GM21526 (cell line): ENCODE measurements around the gene CRY2.

Experiments used
- ATAC-seq: cut with Tn5 transposase; IDR thresholded peaks from one replicate; pipeline ENCODE4 v1.9.1; 2021; ENCODE audit warnings: moderate library complexity; ENCODE audit not compliant: unreplicated experiment, low FRiP score

Gene CRY2

DNA sequence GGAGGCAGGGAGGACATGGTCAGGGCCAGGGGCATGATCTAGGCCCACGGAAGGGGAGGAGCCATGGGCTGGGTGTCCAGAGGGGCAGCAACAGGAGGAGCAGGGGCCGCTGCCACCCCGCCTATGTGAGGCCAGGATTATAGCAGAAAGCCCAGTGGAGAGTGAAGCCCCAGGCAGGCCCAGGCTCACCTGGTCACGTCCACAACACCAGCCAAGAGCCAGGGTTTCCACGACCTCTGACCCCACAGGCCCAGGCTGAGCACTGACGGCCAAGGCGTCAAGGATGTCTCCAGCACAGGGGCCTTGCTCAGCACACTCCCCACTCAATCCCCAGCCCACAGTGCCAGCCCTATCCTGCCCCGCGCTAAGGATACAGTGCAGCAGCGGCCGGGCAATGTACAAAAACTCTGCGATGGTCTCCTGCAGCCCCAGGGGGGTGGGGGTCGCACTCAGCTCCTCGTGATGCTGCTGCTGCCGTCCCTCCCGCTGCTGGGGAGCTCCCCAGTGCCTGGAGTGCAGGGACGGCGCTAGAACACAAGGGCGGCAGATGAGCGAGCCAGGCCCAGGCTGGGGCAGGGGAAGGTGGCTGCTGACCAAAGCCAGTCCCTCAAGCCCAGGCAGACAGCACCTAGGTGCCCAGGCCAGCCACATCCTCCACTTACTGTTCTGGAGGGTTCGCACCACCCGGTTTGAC is 66.8 kb downstream of the CRY2 start:
- ATAC-seq = no peak

DNA sequence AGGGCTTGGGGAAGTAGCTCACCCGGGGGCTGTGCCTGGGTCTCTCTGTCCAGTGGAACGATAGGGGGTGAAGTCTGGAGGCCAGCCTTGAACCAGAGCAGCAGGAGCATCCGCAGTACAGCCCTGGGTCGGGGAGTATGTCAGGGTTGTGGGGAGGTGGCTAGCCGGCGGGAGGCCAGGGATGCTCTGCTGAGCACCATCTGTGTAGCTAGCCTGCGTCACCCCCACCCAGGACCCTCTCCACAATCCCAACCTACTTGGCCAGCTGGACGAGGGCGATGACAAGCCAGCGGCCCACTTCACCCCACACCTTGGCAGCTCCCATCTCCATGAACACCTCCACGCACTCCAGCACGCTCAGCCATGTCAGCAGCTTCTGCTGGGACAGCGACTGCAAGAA is 68.2 kb downstream of the CRY2 start:
- no peak for ATAC-seq

DNA sequence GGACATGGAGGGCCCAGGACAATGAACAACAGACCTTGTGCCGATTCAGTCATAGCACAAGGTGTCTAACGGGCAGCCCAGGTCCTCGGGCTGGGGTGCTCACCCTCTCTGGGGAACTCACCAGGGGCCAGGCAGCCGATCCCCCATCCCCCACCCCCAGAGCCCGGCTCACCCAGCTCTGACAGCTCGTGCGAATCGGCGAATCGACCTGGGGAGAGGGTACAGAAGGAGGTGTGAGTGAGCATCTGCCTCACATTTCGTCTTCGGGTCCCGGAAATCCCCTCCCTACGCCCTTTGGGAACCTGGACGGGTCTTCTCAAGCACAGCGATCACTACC is 70.0 kb downstream of the CRY2 start:
- ATAC-seq = no peak

DNA sequence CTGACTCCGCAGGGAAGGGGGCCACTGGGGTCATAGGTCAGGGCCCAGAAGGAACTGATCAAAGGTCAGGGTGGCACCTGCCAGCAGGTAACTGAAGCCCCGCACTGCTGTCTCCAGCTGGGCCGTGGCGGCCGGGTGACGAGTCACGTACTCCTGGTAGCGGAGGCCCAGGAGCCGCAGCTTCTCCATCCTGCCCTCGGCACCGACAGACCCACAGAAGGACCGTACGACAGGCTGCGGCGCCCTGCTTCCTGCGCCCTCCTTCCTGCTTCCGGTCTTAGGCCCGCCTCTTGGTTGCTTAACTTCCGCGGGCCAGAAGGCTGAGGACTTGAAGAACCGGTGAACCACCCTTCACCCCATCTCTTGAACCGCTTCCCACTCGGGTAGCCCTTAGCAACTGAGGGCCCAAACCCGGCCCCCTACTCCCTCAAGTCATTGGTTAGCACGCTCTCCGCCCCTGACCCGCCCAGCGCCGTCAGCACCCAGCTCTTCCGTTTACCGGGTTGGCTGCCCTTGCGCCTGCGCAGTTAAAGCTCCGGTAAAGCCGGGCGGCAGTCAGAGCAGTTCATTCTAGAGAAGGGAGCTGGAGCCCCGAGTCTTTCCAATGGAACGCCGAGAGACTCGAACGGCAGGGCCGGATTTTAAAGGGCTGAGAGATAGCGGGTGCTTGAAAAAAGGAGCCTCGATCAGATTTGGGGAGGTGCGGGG is 70.5 kb downstream of the CRY2 start, which contains the start of gene PEX16:
Gene PEX16 (minus strand): TSS at position 255 of the 708 bp plus-strand sequence. CDS start 66 bp downstream, at position 189.
- ATAC-seq = peak; percentile 79

DNA sequence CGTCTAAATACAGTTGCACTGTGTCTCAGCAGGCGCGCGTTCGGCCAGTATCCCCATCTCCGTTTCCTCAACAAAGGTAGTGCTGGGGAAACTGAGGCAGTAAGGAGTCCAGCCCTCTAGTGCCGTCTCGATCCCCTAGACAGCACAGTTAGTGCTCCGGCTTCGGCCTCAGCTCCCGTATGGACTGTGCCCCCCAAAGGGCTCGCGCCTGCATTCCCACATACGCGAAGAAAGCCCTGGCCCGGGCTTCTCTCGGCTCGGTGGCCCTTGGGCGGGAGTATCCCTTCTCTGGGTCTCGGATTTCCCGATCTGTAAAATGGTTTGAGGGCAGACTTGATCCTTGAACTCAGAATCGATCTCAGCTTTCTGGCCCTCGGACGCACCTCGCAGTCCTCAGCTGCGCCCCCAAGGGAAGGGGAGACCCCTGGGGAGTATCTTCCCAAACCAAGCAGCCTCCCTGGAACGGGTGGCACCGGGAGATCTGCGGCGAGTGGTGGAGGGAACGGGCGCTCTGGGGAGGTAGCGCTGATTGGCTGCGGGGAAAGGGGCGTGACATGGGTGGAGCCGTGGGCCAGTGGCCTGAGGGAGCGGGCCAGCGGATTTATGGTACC is 71.2 kb downstream of the CRY2 start:
- peak; percentile 36 for ATAC-seq

DNA sequence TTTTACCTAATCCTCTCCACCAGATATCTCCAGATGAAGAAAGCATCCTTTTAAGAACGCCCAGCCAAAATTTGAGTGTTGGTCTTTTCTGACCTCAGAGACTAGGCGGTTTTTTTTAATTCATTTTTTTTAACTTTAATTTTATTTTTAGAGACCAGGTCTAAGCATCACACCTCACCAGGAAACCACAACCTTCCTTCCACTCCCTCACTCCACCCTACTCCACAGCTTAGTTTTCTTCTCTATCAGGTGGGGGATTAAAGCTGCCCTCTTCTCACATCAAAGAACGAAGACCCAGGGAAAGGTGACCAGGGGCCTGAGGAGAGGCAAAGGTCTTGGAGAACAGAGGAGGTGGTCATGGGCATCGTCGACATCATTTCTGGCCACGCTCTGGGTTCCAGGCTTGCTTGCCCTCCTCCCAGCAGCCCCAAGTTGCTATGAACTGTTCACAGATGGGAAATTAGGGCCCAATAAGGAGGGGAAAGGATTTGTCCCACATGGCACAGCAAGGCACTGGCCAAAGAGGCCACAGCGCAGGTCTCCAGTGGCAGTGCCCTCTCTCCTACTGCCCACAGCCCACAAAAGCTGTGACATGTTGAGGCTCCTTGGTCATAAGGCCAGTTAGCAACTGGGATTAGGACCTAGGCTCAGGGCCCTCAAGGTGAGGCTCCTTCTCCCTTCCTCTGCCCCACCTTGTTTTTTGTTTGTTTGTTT is 71.8 kb downstream of the CRY2 start:
- no peak for ATAC-seq

DNA sequence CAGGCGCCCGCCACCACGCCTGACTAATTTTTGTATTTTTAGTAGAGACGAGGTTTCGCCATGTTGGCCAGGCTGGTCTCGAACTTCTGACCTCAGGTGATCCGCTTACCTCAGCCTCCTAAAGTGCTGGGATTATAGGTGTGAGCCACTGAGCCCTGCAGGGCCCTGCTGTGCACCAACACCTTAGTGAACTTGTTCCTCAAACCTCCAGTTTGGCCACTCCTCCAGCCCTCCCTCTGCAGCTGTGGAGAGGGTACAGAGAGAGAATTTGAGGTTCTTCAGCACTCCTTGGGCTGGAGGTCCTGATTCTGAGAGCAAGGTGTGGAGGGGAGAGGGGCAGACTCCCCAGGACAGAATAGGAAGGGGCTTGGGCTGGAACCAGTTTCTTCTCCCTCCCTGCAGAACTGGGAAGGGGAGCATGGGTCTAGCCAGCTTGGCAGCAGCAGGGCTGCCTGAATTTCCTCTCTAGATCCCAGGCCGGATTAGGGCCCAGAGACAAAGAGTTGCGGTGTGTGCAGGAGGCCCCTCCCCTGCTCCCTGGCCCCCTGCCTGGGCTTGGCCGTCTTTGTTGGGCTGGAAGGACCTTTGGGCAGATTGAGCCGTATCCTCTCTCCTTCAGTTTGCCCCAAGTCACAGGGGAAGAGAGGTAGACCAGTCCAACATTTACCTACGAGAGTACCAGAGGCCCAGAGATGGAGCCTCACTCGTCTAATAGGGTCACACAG is 72.7 kb downstream of the CRY2 start:
- no peak for ATAC-seq

DNA sequence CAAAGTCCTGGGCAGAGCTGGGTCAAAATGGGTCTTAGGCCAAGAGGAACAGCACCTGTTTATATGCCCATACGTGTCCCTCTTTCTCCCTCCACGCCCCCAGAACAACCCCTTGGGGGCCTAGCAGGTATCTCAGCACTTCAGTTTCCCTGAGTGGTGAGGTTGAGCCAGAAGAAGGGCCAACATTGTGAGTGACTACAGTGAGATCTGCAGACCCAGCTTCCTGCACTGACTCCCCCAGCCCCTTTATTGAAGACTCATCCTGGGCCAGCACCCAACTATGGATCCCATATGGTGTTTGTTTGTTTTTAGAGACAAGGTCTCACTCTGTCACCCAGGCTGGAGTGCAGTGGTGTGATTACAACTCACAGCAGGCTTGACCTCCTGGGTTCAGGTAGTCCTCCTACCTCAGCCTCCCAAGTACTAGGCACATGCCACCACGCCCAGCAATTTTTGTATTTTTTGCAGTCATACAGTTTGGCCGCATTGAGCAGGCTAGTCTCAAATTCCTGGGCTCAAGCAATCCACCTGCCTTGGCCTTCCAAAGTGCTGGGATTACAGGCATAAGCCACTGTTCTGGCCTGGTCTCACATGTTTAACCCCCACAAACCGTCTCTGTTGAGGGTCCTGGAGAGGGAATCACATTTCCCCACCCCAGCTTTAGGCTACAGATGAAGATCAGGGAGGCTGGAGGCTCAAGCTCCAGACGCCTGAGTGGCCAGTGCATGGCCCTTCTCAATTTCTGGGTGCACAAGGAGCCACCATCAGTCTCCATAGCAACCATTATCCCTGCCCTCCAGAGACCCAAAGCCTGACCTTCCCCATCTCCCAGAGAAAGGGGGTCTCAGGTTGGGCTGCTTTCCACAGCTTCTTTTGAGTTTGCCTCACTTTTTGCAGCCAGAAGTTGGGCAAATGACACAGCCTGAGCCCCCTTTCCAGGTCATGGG is 73.5 kb downstream of the CRY2 start:
- no peak for ATAC-seq

DNA sequence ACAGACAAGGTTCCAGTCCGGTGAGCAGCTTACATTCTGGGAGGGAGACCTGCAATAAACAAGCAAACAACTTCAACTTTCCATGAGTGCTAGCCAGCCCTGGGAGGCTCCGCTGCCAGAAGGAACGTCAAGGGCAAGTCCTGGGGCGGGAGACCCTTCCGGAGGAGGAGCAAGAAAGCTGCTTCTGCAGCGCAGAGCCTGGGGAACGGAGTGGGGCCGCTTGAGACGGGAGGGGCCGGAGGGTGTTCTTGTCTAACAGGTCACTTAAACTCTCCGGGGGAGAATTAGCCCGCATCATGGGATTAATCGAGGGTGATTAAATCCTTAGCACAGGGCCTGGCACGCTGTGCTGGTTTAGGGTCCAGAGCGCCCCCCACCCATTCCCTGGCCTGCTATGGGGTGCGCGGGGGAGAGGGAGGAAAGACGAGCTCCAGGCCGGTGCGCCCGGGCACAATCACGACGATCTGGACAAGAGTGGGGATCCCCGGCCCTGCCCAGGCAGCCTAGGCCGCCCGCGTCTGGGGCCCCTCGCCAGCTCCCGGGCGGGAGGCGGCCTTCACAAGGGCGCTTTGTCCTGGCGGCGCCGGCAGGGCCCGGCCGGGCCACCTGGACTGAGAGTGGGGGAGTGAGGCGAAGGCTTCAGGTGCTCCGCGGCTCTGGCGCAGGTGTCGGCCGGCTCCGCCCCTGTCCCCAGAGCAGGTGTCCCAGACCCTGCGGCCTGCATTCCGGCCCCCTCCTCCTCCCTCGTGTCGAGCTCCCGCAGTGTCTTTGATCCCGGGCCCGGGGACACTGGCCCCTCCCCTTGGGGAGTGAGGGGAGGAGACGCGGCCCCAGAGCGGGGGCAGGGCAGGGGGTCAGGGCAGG is 74.5 kb downstream of the CRY2 start:
- ATAC-seq = no peak

DNA sequence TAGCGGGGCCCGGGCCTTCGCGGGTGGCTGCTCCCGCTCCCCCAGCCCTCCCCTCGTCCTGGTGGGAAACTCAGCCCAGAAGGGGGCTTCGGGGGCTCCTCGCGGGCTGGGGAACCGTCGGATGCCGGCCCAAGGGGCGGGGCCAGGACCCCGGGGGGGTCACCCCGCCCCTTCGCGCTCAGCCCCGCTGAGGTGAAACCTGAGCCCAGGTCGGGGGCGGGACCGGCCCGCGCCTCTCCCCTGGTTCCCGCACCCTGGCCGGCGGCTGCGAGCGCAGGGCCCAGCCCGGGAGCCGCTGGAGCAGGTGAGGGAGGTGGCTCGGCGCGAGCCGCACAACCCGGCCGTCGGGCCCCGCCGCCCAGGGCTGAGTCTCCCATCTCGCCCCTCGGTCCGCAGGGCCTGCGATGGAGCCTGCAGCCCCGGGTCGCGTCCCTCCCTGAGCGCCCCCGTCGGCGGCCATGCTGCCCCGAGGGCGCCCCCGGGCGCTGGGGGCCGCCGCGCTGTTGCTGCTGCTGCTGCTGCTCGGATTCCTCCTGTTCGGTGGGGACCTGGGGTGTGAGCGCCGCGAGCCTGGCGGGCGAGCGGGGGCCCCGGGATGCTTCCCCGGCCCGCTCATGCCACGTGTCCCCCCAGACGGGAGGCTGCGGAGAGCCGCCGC is 75.3 kb downstream of the CRY2 start, which contains the start of gene LARGE2:
Gene LARGE2 (plus strand): TSS at position 232 of the 658 bp plus-strand sequence. CDS start 227 bp downstream, at position 459.
- no peak for ATAC-seq

DNA sequence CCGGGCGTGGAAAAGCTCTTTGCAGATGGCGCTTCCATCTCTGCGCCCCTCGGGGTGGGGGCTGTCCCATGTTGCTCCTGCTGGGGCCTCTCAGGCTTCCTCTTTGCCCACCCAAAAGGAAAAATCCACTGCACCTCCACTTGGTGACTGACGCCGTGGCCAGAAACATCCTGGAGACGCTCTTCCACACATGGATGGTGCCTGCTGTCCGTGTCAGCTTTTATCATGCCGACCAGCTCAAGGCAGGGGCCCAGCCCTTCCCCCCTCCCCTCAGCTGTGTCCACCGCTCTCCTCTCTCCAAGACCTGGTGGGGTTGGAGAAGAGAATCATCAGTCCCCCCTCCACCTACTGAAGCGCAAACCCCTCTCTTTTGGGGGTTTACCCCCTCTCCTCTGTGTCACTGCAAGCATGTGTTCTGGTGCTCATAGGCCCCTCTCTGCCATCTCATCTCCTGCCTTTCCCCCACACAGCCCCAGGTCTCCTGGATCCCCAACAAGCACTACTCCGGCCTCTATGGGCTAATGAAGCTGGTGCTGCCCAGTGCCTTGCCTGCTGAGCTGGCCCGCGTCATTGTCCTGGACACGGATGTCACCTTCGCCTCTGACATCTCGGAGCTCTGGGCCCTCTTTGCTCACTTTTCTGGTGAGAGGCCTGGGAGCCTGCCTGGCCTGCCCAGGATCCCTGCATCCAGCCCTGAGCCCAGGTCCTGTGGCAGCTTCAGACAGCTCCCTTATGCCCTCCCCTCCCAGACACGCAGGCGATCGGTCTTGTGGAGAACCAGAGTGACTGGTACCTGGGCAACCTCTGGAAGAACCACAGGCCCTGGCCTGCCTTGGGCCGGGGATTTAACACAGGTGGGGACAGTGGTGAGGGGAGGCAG is 77.0 kb downstream of the CRY2 start:
- no peak for ATAC-seq

DNA sequence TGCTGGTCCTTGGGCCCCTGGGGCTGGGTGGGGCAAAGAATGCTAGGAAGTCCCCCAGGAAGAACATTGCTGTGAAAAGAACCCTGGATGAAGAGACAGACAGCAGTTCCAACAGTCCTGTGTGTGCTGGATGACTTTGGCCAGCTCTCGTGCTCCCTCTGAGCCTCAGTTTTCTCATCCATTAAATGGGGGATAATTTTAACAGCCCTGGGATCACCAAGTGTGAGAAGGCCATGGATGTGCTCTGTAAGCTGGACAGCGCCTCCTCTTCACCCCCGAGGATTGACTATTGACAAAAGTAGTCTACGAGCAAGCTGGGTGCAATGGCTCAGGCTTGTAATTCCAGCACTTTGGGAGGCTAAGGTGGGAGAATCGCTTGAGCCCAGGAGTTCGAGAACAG is 77.7 kb downstream of the CRY2 start:
- ATAC-seq = no peak

DNA sequence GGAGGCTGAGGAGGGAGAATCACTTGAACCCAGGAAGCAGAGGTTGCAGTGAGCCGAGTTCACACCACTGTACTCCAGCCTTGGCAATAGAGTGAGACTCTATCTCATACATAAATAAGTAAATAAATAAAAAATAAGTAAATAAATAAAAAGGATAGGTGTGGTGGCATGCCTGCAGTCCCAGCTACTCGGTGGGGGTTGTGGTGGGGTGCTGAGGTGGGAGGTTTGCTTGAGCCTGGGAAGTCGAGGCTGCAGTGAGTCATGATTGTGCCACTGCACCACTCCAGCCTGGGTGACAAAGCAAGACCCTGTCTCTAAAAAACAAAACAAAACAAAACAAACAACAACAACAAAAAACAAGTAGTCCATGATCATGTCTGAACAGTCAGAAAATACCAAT is 78.3 kb downstream of the CRY2 start:
- no peak for ATAC-seq

DNA sequence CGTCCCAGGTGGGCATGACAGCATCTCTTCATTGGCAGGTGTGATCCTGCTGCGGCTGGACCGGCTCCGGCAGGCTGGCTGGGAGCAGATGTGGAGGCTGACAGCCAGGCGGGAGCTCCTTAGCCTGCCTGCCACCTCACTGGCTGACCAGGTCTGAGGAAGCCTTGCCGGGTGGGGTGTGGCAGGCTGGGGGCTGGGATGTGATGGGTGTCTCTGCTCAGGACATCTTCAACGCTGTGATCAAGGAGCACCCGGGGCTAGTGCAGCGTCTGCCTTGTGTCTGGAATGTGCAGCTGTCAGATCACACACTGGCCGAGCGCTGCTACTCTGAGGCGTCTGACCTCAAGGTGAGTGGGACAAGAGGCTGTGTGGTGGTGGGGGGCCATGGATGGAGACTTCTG is 78.7 kb downstream of the CRY2 start:
- ATAC-seq = no peak

DNA sequence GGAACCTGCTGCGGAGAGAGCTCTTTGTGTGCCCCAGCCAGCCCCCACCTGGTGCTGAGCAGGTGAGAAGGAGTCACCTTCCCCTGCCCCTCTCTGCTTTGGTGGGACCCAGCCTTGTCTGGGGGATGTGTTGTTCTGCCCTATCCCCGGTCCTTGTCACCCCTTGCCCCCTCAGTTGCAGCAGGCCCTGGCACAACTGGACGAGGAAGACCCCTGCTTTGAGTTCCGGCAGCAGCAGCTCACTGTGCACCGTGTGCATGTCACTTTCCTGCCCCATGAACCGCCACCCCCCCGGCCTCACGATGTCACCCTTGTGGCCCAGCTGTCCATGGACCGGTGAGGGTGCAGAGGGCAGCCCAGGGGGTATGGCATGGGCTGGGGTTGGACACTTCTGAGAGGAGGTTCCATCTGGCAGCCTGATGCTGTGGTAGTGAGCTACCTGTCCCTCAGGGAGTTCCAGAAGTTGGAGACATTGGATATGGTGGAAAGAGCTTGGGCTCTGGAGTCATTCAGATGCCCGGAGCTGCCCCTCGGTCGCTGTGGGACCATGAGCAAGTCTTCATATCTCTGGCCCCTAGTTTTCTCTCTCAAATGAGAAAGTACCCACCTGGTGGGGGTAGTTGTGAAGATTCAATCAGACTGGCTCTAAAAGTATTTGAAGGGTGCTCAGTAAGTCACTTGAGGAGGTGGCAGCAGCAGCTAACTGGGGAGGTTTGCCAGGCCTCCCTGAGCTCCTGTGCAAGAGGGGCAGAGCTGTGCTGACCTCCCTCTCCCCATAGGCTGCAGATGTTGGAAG is 79.5 kb downstream of the CRY2 start:
- ATAC-seq = no peak

DNA sequence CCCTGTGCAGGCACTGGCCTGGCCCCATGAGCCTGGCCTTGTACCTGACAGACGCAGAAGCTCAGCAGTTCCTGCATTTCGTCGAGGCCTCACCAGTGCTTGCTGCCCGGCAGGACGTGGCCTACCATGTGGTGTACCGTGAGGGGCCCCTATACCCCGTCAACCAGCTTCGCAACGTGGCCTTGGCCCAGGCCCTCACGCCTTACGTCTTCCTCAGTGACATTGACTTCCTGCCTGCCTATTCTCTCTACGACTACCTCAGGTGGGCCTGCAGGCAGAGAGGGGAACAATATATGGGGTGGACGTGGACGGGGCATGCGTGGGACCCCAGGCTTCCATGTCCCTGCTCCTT is 80.0 kb downstream of the CRY2 start:
- no peak for ATAC-seq
